ENCODE results near the gene FBXO28. TPM values are rescaled to one million over a fixed set of nuclear protein-coding genes. Genes with fewer than 3 reads are reported as not detected.

FBXO28 gene
- total and polyA plus RNA-seq, 2 donors (not counting 3 experiments of a cell fraction or from before 2014, with no cell fraction given): 8.9 to 32.6 TPM

DNA sequence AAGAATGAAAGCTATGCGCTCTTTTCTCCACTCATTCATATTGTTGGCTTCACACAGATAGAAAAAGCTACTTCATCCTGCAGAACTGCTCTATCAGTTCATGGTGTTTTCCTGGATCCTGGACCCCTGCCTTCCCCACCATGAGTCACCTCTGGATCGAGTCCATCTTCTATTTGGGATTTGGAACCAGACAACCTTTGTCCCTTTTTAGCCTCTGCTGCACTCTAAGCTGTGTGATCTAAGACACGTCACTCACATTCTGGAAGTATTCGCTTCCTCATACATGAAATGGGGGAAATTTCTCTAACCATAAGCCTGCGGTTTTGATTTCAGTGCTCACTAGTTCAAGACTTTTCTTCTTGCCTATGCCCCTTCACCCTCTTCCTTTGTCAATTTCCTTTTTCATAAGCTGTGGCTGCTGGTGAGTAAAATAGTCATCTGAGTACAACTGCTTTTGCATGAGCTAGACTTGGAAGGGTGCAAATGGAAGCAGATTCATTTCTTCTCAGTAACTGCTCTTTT, 55.0 kb downstream of the FBXO28 start:
- no TSS peak for BruUV-seq (replicated peaks)
- DNase-seq (ENCODE audit: low read depth, low spot score) (peak; percentile 94), FAIRE-seq (peak; percentile 90)
- H3K9me3 ChIP-seq (replicated peaks; ENCODE audit: control insufficient read depth, insufficient read depth, low read length): no peaks in the 10 kb centered on the region
- dilution Hi-C loops (cut with MboI; ENCODE audit: extremely low pct_ligation_motif_present, low sequenced_read_pairs) (no loop called here), intact Hi-C loops (cut with micrococcal nuclease) (loop anchor here (1.0 kb wide), 1 partner anchor 164 kb away; no protein-coding TSS in a partner anchor)
- no peaks in the 10 kb centered on the region for H4K20me1 ChIP-seq (replicated peaks; ENCODE audit: control insufficient read depth, extremely low read depth, insufficient read depth, low read length)
- ChIA-PET POLR2A (interaction anchor here (0.5 to 1.5 kb wide), 5 partner anchors 9 to 161 kb away, joined by 3 to 5 read pairs (median 4); partner anchors contain the start of genes DEGS1 and NVL), CTCF (interaction anchor here (0.8 to 2.7 kb wide), 14 partner anchors 10 to 471 kb away, joined by 3 to 13 read pairs (median 4); partner anchors contain the start of gene DEGS1)
- no peaks in the 10 kb centered on the region for H3K79me2 ChIP-seq (ENCODE audit: control insufficient read depth, insufficient read depth, low read length)
- H3K4me1 ChIP-seq (ENCODE audit: control insufficient read depth, extremely low read depth, insufficient read depth, low read length): peaks cover 15% of the 10 kb centered on the region
- H3K9ac ChIP-seq (replicated peaks; ENCODE audit: extremely low read depth, insufficient read depth, low read length): no peak overlapping the region
- peak overlapping the region; percentile 56 for H2AFZ ChIP-seq (ENCODE audit: low read depth, low read length)
- H3K27me3 ChIP-seq (ENCODE audit: control insufficient read depth in 2 of 2, insufficient read depth in 2 of 2, low read length in 2 of 2): peaks cover 0 to 3% of the 10 kb centered on the region in 2 experiments
- peak overlapping the region; percentile 45 for H3K27ac ChIP-seq (ENCODE audit: insufficient read depth, low read depth, low read length)
- H3K4me2 ChIP-seq (ENCODE audit: insufficient read depth, low read length): peak overlapping the region; percentile 67
- H3K4me3 ChIP-seq (replicated peaks in 1 of 3; ENCODE audit: insufficient read depth in 1 of 3, low read depth in 1 of 3, low read length in 3 of 3): peak overlapping the region in 1 of 3 experiments; percentile 27
- H3K9me1 ChIP-seq (replicated peaks; ENCODE audit: control insufficient read depth, extremely low read depth, insufficient read depth, low read length): no peaks in the 10 kb centered on the region
- no peak for TF ChIP-seq MYC (IDR thresholded peaks at IDR 0.05; ENCODE audit: low read depth, low read length)
- TF ChIP-seq GATA2 (IDR thresholded peaks at IDR 0.05; ENCODE audit: insufficient read depth, insufficient read length, low read depth, low read length): peak; percentile 75
- TF ChIP-seq, protein P1, sequence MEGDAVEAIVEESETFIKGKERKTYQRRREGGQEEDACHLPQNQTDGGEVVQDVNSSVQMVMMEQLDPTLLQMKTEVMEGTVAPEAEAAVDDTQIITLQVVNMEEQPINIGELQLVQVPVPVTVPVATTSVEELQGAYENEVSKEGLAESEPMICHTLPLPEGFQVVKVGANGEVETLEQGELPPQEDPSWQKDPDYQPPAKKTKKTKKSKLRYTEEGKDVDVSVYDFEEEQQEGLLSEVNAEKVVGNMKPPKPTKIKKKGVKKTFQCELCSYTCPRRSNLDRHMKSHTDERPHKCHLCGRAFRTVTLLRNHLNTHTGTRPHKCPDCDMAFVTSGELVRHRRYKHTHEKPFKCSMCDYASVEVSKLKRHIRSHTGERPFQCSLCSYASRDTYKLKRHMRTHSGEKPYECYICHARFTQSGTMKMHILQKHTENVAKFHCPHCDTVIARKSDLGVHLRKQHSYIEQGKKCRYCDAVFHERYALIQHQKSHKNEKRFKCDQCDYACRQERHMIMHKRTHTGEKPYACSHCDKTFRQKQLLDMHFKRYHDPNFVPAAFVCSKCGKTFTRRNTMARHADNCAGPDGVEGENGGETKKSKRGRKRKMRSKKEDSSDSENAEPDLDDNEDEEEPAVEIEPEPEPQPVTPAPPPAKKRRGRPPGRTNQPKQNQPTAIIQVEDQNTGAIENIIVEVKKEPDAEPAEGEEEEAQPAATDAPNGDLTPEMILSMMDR (IDR thresholded peaks at IDR 0.05; ENCODE audit: extremely low read depth in 1 of 2, insufficient read depth in 1 of 2, low read depth in 1 of 2, low read length in 2 of 2): no peak
- peak; percentile 94 for TF ChIP-seq FOS (IDR thresholded peaks at IDR 0.05; ENCODE audit: borderline replicate concordance, insufficient read depth, low read length)
- TF ChIP-seq JUN (IDR thresholded peaks at IDR 0.05; ENCODE audit: borderline replicate concordance, insufficient read depth, insufficient read length, low read depth): peak; percentile 53
- TF ChIP-seq POLR2AphosphoS5 (IDR thresholded peaks at IDR 0.05; ENCODE audit: insufficient read depth, low read depth, low read length): peak; percentile 74
- H3K36me3 ChIP-seq (ENCODE audit: control insufficient read depth in 2 of 2, extremely low read depth in 1 of 2, insufficient read depth in 2 of 2, low read length in 2 of 2): no peaks in the 10 kb centered on the region

Measured in endothelial cell of umbilical vein (primary cell).